AG10803 (cell line): ENCODE results near the gene SLC9C2.

Source experiments
- DNase-seq: peaks from one replicate; pipeline ENCODE4 v3.0.0; 2010; ENCODE audit warnings: low read depth
- H3K4me3 ChIP-seq: 2 replicates; pipeline ENCODE4 v1.5.1; 2011; ENCODE audit warnings: mild to moderate bottlenecking, low read length, control low read depth
- CTCF ChIP-seq: conservative IDR thresholded peaks from 2 replicates; pipeline ENCODE4 v1.5.1; 2011; ENCODE audit warnings: mild to moderate bottlenecking, low read length, control low read depth, inconsistent platforms

SLC9C2 gene

GRCh38 chr1:173555651-173556305 is 47.1 kb downstream of the SLC9C2 start:
- TF ChIP-seq CTCF: no peak
- H3K4me3 ChIP-seq: no peak overlapping the region
- DNase-seq: no peak

GRCh38 chr1:173554541-173555250 is 48.2 kb downstream of the SLC9C2 start:
- DNase-seq: no peak
- TF ChIP-seq CTCF: no peak
- no peak overlapping the region for H3K4me3 ChIP-seq

GRCh38 chr1:173554089-173554488 is 48.8 kb downstream of the SLC9C2 start:
- H3K4me3 ChIP-seq: no peak overlapping the region
- TF ChIP-seq CTCF: no peak
- DNase-seq: no peak

GRCh38 chr1:173553312-173553711 is 49.6 kb downstream of the SLC9C2 start:
- no peak overlapping the region for H3K4me3 ChIP-seq
- no peak for DNase-seq
- no peak for TF ChIP-seq CTCF

- no peak overlapping the region for H3K4me3 ChIP-seq
- DNase-seq: no peak
- no peak for TF ChIP-seq CTCF
These were observed 51.2 kb downstream of the SLC9C2 start for GRCh38 chr1:173551699-173552098.

GRCh38 chr1:173549813-173550212 is 53.1 kb downstream of the SLC9C2 start:
- no peak for DNase-seq
- H3K4me3 ChIP-seq: no peak overlapping the region
- TF ChIP-seq CTCF: no peak

GRCh38 chr1:173545688-173546087 is 57.2 kb downstream of the SLC9C2 start:
- no peak overlapping the region for H3K4me3 ChIP-seq
- TF ChIP-seq CTCF: no peak

More at GRCh38 chr1:173545688-173546087, 57.2 kb downstream of the SLC9C2 start:
- DNase-seq: no peak
